ENCODE measurements around the gene SMCO2. TPM values are rescaled to one million over a fixed set of nuclear protein-coding genes. Genes with fewer than 3 reads are reported as not detected.

SMCO2 gene
- total RNA-seq, 1 donor from 2014 or later, result not detected

DNA sequence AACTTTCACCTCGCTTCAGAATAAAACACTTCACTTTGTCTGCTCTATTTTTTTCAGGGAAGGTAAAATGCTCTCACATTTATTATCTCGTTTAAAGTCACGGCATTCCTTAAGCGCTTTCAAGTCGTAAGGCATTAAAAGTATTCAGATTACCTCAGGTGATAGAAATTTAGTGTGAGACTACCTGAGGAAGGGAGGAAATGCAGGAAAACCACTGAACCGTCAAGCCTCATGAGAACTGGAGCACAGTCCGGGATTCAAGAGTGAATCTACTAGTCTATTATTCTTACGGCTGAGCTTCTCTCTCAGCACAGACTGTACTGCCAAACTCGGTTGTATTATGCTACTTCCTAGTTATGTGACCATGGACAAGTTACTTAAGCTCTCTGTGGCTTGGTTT lies 69.1 kb downstream of the SMCO2 start:
- Mint-ChIP-seq H3K36me3 (ENCODE audit: unreplicated experiment) (no peaks in the 10 kb centered on the region), H3K27me3 (ENCODE audit: unreplicated experiment) (no peaks in the 10 kb centered on the region), H3K4me3 (ENCODE audit: unreplicated experiment) (no peak overlapping the region), H3K4me1 (ENCODE audit: unreplicated experiment) (peaks cover 2% of the 10 kb centered on the region), H3K27ac (ENCODE audit: unreplicated experiment) (no peak overlapping the region), H3K9me3 (ENCODE audit: unreplicated experiment) (no peaks in the 10 kb centered on the region)
- no peak for DNase-seq (ENCODE audit: extremely low spot score, unreplicated experiment)
- TF ChIP-seq, protein P1, sequence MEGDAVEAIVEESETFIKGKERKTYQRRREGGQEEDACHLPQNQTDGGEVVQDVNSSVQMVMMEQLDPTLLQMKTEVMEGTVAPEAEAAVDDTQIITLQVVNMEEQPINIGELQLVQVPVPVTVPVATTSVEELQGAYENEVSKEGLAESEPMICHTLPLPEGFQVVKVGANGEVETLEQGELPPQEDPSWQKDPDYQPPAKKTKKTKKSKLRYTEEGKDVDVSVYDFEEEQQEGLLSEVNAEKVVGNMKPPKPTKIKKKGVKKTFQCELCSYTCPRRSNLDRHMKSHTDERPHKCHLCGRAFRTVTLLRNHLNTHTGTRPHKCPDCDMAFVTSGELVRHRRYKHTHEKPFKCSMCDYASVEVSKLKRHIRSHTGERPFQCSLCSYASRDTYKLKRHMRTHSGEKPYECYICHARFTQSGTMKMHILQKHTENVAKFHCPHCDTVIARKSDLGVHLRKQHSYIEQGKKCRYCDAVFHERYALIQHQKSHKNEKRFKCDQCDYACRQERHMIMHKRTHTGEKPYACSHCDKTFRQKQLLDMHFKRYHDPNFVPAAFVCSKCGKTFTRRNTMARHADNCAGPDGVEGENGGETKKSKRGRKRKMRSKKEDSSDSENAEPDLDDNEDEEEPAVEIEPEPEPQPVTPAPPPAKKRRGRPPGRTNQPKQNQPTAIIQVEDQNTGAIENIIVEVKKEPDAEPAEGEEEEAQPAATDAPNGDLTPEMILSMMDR (IDR thresholded peaks at IDR 0.05), result no peak

DNA sequence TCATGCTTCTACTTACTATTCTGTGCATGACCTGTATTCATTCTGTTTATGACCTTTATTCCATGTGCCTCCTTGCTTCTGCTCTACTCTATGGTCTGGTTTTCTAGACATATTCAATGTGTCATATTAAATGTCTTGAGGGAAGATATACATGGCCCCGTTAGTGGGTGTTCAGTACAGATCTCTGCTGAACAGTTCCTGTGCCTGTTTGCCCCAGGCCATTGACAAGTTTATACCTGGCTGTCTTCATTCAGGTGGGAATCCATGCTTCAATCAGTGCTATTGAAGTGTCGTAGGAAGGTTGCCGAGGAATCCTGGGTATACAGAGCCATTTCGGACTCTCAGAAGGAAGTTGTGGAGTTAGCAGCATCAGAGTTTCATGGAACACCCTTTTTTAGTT lies 70.1 kb downstream of the SMCO2 start:
- TF ChIP-seq, protein P1 (IDR thresholded peaks at IDR 0.05), result no peak
- H3K9me3 Mint-ChIP-seq (ENCODE audit: unreplicated experiment), result no peaks in the 10 kb centered on the region
- H3K4me3 Mint-ChIP-seq (ENCODE audit: unreplicated experiment), result no peak overlapping the region
- no peak overlapping the region for H3K27ac Mint-ChIP-seq (ENCODE audit: unreplicated experiment)
- H3K36me3 Mint-ChIP-seq (ENCODE audit: unreplicated experiment), result peaks cover 2% of the 10 kb centered on the region
- H3K27me3 Mint-ChIP-seq (ENCODE audit: unreplicated experiment), result no peaks in the 10 kb centered on the region
- peaks cover 11% of the 10 kb centered on the region for H3K4me1 Mint-ChIP-seq (ENCODE audit: unreplicated experiment)
- DNase-seq (ENCODE audit: extremely low spot score, unreplicated experiment), result no peak

DNA sequence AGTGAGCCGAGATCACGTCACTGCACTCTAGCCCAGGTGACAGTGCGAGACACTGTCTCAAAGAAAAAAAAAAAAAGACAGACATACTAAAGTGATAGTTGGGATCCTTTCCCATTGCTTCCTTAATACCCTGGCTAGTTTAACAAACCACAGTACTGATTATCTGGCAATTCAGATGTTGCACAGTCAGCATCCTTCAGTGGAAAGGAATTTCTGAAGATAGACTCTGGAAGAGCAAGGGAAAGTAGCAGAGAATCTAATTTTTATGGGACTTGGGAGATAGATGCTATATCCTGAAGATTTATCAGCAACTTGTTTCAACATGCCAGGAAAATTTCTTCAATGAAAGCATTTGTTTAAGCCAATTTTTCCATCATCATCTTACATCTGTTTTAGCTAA lies 71.0 kb downstream of the SMCO2 start:
- TF ChIP-seq, protein P1 (IDR thresholded peaks at IDR 0.05), result no peak
- H3K27ac Mint-ChIP-seq (ENCODE audit: unreplicated experiment), result no peak overlapping the region
- DNase-seq (ENCODE audit: extremely low spot score, unreplicated experiment), result no peak
- peaks cover 2% of the 10 kb centered on the region for H3K36me3 Mint-ChIP-seq (ENCODE audit: unreplicated experiment)
- H3K4me1 Mint-ChIP-seq (ENCODE audit: unreplicated experiment), result peaks cover 17% of the 10 kb centered on the region
- H3K9me3 Mint-ChIP-seq (ENCODE audit: unreplicated experiment), result no peaks in the 10 kb centered on the region
- H3K4me3 Mint-ChIP-seq (ENCODE audit: unreplicated experiment), result no peak overlapping the region
- no peaks in the 10 kb centered on the region for H3K27me3 Mint-ChIP-seq (ENCODE audit: unreplicated experiment)

DNA sequence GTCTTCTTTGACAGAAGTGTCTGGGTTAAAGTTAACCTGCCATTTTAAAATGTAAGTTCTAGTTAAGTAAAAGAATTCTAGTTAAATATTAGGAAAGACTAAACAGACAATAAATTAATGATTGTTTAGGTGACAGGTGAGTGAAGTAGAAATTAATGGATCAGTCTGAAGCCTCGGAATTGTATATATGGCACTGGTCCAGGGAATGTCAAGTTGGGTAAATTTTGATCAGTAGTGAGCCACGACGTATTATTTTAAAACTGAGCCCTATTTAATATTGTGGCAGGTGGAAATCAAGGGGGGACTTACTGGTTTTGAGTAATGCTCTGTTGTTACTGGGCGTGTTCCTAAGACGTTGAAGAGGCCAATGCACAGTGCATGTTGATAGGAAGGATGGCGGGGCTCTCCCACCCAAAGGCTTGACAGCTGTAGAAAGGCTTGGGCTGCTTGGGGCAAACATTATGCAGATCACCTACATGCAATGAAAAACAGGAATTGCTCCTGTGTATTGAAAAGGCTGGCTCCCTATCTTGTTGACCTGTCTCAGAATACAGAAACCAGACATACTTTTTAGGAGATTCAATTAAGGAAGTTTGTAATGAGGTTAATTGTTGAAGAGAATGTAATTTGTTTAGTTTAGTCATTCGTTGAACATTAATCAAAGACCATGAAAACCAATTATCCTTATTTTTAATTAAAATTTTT lies 71.6 kb downstream of the SMCO2 start:
- Mint-ChIP-seq H3K27ac (ENCODE audit: unreplicated experiment) (no peak overlapping the region), H3K4me1 (ENCODE audit: unreplicated experiment) (peaks cover 22% of the 10 kb centered on the region), H3K36me3 (ENCODE audit: unreplicated experiment) (peaks cover 2% of the 10 kb centered on the region), H3K4me3 (ENCODE audit: unreplicated experiment) (no peak overlapping the region), H3K27me3 (ENCODE audit: unreplicated experiment) (no peaks in the 10 kb centered on the region), H3K9me3 (ENCODE audit: unreplicated experiment) (no peaks in the 10 kb centered on the region)
- DNase-seq (ENCODE audit: extremely low spot score, unreplicated experiment), result no peak
- TF ChIP-seq, protein P1 (IDR thresholded peaks at IDR 0.05), result no peak

DNA sequence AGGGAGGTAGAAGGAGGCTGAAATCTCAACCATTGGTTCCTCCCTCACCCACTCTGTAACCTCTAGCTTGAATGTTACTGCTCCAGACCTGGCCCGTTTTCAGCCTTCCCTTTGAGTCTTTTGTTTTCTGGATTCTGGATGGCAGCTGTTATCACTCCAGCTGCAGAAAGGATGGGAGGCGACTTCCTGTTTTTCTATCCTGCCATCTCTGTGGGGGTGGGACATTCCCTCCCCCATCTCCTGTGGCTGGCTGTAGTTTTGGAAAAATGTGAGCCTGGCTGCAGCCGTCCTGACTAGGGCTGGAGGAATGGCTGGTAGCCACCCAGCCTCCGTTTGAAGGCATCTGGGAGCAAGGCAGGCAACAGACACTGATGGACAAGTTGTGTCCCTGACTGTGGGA lies 74.5 kb downstream of the SMCO2 start:
- H3K4me3 Mint-ChIP-seq (ENCODE audit: unreplicated experiment), result peak overlapping the region; percentile 26
- H3K4me1 Mint-ChIP-seq (ENCODE audit: unreplicated experiment), result peaks cover 38% of the 10 kb centered on the region

More for the DNA sequence above, 74.5 kb downstream of the SMCO2 start:
- Mint-ChIP-seq H3K27me3 (ENCODE audit: unreplicated experiment) (no peaks in the 10 kb centered on the region), H3K9me3 (ENCODE audit: unreplicated experiment) (no peaks in the 10 kb centered on the region), H3K27ac (ENCODE audit: unreplicated experiment) (peak overlapping the region; percentile 69), H3K36me3 (ENCODE audit: unreplicated experiment) (peaks cover 2% of the 10 kb centered on the region)
- TF ChIP-seq, protein P1 (IDR thresholded peaks at IDR 0.05), result no peak
- no peak for DNase-seq (ENCODE audit: extremely low spot score, unreplicated experiment)
